HG02870 (cell line): ENCODE measurements around the gene GABRB2.
A peak's percentile ranks its signal among the peaks of the same experiment; 100 is the strongest.
"Not testable (repeated sequence)": the region's sequence is repeated elsewhere in the genome, so short reads cannot be mapped to it uniquely, and the experiment has no call there.

Experiments used
- ATAC-seq: cut with Tn5 transposase; IDR thresholded peaks from one replicate; pipeline ENCODE4 v1.9.1; 2021; ENCODE audit warnings: mild to moderate bottlenecking, moderate library complexity; ENCODE audit not compliant: unreplicated experiment

Gene GABRB2

DNA sequence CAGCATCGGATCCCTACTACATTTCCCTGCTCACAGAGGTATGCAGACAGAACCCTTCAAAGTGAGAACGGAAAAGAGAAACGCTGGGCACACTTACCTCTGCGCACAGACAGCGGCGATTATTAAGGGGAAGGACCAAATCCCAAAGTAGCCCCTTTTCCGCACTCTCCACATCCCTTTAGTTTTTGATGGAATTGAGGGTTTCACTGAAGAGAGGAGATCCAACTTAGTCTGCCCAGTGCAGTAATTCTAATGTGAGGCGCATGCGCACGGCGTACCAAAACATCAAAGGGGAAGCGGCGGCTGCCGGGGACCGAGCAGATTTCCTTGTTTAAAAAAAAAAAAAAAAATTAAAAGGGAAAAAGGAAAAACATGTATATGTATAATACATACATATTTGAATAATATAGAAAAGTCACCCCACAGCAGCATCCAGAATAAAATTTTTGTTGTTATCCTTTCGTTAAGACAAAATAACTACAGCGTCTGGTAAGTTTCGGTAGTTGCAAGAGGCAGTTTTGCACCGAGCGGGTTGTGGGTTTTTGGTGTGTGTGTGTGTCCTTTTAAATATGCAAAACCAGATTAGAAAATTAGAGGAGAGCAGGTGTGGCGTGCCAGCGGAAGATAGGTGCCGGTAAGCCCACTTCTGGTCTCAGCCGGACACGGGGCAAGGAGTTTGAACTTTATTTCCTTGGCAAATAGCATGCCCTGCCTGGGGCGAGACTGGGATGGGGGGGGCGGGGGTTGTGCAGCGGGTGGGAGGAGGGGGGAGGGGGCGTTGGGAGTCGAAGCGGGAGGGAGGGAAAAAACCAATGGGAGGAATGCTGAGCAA lies at the start of gene GABRB2:
Gene GABRB2, minus strand, starts transcription at position 256 of the 832 bp plus-strand sequence. Its CDS starts 82 bp downstream, at position 174.
- ATAC-seq: peak; percentile 72

- ATAC-seq: no peak
Observed at GRCh38 chr5:161585798-161586197, 39.3 kb upstream of the GABRB2 start.

DNA sequence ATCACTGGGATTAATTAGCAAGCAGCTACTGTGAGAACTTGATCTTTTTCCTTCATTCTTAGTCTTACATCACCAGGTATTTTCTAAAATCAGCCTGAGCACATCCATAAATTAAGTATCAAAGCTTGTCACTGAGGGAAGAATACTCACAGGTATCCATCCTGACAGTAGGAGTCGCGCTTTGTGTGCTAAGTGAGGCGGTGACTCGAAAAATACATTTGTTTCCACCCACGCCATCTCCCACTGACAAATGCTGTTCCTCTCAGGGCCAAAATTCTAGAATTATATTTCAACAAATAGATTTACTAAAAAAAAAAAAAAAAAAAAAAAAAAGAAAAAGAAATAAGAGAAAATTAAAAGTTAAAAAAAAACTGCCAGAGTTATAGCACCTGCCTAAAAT lies 34.1 kb upstream of the GABRB2 start:
- no peak for ATAC-seq

GRCh38 chr5:161572914-161573313 lies 26.4 kb upstream of the GABRB2 start:
- ATAC-seq: no peak

GRCh38 chr5:161566081-161566480 lies 19.6 kb upstream of the GABRB2 start:
- no peak for ATAC-seq

DNA sequence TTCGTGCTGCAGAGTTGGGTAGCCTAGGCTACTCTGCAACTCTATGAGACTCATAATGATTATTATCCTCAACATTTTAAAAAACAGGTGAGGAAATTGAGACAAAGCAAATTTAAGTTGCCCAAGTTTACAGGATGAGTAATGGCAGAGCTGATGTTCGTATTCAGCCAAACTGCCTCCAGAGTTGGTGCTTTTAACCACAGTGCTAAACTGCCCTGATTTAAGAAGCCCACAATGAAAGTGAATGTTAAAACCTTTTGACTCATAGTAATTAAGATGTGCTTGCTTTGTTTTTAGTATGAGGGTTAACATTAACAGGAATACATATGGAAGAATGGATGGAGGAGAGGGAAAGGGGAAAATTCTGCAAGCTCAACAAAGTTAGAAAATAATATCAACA lies 15.9 kb upstream of the GABRB2 start:
- no peak for ATAC-seq

DNA sequence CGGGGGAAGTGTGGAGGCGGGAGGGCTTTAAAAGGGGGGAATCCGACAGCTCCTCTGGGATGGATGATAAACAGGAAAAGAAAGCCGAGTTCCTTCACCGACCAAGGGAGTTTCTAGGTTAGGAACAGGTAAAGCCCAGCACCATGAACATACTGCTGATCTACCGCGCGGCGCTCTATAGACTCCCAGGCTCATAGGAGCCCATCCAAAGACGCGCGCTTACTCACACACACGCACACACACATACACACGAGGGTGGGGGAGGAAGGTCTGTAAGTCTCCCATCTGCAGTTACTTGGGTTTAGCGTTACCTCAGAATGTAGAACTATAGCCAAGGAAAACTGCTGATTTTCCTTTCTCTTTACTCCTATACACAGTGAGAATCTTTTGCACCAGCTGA lies 2.6 kb upstream of the GABRB2 start:
- no peak for ATAC-seq

- ATAC-seq: no peak
Observed at GRCh38 chr5:161548487-161549094, 2.1 kb upstream of the GABRB2 start.

GRCh38 chr5:161547738-161548486 lies 1.4 kb upstream of the GABRB2 start:
- ATAC-seq: no peak

- no peak for ATAC-seq
Observed at GRCh38 chr5:161547406-161547737, 847 bp upstream of the GABRB2 start.

DNA sequence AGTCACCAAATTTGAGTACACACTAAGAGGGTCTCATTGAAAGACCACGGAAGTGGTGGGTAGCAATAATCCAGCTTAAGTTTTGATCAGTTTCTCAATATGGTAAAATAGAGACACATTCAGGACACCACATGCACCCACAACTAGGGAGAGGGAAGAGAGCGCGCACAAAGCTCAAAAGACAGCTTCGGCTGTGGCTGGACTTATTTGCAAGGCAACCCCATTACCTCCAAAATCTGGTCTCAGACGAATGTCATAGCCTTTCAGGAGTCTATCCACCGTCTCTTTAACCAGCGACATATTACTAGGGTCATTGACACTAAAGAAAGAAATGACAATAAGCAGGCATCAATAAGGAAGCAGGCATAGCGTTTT lies 443 bp downstream of the GABRB2 start:
- ATAC-seq: no peak

DNA sequence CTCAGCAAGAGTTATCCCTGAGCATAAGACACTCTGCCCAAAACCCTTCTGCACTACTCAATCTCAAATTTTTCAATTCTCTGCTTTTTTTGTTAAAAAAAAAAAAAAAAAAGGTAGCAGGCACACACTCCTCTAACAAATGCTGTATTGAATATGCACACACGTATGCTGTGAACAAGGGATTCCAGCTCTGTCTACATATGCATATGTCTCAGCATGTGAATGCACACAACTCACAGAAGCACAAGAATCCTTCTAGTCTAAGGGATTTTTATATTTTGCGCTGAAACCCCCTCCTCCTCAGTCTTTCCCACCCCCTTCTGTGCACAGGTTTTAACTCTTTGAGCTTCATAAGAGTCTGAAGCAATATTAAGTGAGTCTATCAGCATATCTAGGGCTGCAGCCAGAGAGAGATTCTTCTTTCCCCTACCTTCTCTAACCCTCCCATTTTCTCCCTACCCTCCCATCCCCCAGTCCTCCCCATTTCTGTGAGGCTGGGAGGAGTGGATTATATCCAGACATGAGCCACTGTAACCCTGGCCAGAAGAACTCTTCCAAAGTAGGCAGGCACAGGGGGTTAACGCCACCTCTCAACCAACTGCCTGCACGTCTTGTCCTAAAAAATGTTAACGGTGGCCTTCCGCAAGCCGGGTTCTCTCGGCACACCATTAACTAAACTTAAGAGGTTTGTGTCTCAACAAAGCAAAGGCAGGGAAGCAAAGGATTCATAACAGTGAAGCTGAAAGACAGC lies 1.0 kb downstream of the GABRB2 start:
- no peak for ATAC-seq

- peak; percentile 56 for ATAC-seq
Observed at GRCh38 chr5:161544350-161544765, 2.2 kb downstream of the GABRB2 start.

DNA sequence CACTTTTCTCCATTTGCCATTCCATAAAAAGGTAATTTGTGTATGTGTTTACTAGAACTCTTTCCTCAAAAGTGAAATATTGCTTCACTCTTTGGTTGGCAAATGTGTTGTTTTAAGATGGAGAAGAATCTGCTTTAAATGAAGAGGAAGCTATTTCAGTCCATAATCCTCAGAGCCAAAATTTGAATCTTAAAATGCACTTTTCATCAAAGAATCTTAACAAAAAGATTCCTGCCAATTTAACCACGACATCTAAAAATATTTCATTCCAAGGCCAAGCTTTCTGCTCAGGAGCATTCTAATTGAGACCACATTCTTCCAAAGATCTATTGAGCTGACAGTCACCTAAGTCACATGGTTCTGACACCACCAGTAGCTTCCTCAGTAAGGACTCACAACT lies 7.5 kb downstream of the GABRB2 start:
- no peak for ATAC-seq

GRCh38 chr5:161535762-161536161 lies 10.8 kb downstream of the GABRB2 start:
- ATAC-seq: peak; percentile 67

GRCh38 chr5:161530700-161531099 lies 15.8 kb downstream of the GABRB2 start:
- no peak for ATAC-seq

DNA sequence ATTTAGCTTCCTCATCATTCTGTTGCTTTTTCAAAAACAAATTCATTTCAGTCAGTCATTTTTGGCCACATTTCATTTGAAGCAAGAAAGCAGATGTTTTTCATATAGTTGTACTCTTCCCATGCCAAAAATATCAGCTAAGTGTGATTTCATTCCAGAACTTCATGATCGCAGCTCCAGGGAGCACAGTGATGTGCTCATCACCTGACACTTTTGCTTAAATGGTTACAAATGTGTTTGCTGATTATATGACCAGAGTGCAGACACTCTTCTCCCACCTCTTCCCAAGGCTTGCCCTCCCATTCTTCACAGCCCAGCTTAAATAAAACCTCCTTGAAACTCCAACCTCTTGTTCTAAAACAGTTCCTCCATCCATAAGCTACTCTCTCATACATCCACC lies 32.6 kb downstream of the GABRB2 start:
- ATAC-seq: no peak

DNA sequence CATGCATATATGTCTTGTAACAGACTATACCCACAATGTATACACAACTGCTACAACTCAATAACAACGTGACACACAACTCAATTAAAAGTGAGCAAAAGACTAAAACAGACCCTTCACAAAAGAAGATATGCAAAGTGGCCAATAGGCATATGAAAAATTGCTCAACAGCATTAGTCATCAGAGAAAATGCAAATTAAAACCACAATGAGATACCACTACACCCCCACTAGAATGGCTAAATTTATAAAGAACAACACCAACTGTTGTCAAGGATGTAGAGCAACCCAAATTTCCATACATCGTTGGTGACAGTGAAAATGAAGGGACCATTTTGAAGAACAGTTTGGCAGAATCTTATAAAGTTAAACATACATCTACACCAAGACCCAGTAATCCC lies 38.9 kb downstream of the GABRB2 start:
- ATAC-seq: no peak

- not testable (repeated sequence) for ATAC-seq
Observed at GRCh38 chr5:161505160-161505559, 41.4 kb downstream of the GABRB2 start.

DNA sequence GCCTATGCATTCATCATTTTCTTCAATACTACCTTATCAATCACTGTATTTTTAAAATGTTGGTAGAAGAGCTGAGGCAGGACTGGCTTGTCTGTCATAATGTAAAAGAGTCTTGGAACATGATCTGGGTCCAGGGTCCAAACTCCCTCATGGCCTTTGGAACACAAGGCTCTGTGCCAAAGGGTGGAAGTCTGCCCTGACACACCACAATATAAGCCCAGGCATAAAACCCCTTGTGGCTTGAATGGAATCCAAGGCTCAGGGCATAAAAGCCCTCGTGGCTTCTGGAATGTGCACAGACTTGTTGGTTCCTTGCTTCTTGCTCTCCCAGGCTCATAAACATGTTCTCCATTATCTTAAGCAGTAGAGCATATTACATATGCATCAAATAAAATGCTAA lies 48.0 kb downstream of the GABRB2 start:
- no peak for ATAC-seq

DNA sequence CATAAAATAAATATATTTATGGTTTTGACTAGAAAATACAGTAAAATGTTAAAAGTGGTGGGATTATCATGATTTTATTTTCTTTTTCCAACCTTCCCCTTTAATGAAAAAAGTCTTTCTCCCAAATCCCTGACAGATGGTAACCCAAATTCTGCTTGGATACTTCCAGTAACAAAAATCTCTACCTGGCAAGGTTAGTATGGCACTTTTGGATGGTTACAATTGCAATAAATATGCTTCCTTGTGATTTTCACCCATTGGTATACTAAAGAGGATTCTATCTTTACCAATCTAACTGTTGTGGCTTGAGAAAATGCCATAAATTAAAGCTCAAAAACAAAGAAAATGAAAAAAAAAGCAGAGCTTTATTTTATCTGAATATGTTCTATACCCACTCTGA lies 62.8 kb downstream of the GABRB2 start:
- no peak for ATAC-seq
